NCI-H1417 (cell line): ENCODE measurements around the gene IL18R1.
"Not testable (repeated sequence)": the region's sequence is repeated elsewhere in the genome, so short reads cannot be mapped to it uniquely, and the experiment has no call there.

ENCODE experiments used
- DNase-seq, 3 experiments: peaks; one replicate each; lab custom pipeline; 2025; lab: John Stamatoyannopoulos, UW

IL18R1 gene

DNA sequence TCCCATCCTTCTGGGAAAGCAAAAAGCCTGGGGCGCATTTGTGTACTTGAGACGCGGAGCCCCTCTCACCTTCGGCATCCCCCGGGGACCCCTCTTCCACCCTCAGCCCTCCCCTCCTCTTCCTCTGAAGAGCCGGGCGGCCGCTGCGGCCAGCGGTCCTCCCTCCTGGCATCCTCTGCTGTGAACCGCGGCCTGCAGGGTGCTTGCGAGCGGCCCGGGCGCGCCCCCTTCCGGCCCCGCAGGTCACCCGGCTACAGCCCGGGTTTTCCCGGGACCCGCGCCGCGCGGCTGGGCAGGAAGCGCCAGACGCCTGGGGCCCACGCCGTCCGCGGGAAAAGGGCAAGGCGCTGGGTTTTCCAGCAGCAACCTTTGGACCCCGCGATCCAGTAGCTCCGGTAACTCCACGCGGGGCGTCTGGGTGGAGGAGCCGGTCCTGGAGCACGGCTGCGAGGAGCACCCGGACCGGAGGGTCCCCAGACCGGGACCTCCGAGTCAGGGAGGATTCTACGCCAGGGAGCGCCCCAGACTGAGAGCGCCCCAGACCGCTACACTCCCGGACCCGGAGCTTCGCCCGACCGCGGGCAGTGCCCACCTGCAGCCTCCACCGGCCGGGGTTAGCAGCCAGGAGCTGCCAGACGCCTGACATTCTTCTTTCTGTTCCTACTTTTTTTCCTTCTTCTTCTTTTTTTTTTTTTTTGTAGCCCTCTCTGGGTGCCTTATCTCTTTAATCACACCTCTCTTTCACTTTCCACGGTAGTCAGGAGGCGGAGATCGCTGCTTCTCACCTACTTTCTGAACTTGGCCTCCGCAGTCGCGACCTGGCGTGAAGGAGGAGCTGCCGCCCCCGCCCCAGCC lies at the start of gene IL18R1:
Gene IL18R1, plus strand, starts transcription at position 271 of the 855 bp plus-strand sequence. CDS start 6,865 bp downstream, outside the sequence.
- peak in 2 of 3 experiments; percentile 38 to 48 for DNase-seq

- DNase-seq = no peak
Measured at GRCh38 chr2:102306125-102306524, 49.5 kb upstream of the IL18R1 start.

DNA sequence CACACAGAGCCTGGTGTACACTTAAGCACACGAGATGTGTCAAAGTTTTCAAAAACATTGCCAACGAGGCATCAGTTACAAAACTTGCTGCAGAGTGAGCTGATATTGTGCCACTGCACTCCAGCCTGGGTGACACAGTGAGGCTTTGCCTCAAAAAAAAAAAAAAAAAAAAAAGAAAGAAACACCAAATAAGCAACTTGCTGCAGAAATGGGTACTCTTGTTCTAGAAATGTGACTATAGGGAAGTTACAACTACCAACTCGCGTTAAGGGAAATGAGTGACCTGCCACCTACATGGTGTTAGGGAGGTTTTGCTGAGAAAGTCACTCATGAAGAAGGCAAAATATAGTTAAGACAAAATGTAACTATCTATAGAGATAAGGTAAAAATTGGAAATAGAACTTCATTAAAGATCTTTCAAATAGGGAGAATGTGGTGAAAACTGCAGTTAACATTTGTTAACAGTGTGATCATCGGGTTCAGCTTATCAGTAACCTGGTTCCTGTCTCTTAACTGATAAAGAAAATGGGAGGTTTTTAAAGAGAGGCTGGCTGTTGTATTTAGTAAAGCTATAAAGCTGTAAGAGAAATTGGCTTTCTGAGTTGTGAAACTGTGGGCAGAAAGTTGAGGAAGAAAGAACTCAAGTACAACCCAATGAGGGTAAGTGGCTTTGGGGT lies 44.5 kb upstream of the IL18R1 start, which contains the start of gene IL1RL1:
Gene IL1RL1, plus strand, starts transcription at position 600 of the 677 bp plus-strand sequence. CDS start 26,702 bp downstream, outside the sequence.
- no peak for DNase-seq

DNA sequence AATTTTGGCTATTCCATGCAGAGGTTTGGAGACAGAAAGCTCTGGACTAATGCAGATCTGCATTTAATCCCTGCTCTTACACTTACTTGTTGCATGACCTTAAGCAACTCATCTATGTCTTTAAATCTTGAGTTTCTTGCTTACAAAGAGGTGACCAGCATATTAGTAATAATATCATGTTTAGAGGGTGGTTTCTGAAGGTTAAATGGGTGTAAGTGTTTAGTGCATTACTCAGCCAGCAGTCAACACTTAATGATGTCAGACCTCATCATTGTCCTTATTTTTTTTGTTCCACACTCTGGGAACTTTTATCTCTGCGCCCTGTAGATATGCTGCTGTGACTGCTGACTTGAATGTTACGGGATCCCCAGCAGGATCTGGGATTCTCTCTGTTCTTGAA lies 42.6 kb upstream of the IL18R1 start:
- no peak for DNase-seq

DNA sequence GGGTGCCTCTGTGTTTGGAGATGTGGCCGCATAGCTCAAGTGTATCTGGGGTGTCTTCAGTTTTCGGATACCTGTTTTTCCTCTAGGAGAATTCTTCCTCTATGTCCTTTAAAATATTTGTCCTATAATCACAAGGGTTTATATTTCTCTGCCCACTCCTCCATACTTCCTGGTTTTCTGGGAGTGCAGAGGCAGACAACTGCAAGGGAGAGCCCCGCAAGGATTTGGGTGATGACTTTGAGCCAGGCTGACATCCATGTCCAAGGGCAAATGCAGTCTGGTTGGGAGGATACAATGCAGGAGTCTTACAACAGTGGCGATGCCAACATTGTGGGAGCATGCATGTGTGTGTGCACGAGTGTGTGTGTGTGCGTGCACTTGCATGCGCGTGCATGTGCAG lies 42.1 kb upstream of the IL18R1 start:
- DNase-seq = no peak

- no peak for DNase-seq
Measured at GRCh38 chr2:102313950-102314349, 41.6 kb upstream of the IL18R1 start.

DNA sequence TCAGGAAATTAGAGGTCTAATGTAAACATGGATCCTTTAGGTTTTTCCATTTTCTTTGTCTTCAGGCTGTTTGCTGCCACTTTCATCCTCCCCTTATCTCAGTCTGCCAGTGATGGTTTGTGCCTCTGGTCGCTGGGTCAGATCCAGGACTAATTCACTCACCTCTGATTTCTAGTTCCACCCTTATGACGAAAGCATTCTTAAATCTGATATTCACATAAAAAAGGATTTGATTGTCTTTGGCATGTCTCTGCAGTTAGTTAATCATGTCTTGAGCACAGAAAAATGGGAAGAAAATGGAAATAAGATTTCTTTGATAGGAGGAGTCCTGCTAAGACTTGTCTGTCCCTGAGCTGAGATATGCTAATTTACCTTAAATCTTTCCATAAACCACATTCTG lies 39.7 kb upstream of the IL18R1 start:
- DNase-seq = no peak

DNA sequence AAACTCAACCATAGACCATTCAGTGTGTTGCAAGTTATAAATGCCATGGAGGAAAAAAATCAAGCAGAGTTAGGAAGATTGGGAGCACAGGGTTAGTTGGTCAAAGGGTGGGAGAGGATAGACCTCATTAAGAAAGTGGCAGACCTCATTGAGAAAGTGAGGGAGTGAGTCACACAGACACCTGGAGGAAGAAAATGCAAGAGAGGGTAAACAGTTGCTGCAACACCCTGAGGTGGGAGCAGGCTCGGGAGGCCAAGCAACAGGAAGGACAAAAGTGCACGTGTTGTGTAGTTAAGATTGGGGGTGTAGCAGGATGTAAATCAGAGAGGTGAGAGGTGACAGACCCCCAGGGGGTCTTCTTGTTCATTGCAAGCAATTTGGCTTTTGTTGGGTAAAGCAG lies 37.9 kb upstream of the IL18R1 start:
- no peak for DNase-seq

DNA sequence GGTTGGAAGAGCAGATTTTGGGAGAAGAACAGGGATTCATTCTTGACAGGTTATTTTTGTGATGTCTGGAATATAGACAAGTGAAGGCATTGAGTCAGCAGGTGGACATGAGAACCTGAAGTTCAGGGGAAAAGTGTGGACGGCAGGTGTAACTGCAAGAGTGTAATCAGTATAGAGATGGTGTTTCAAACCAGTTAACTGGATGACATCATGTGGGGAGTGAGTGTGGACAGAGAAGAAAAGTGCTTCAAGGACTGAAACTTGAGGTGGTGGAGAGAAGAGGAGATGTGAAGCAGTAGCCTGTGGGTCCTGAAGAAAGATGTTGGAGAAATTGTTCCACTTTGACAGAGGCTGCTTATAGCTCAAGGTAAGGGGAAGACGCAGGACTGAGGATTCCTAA lies 37.2 kb upstream of the IL18R1 start:
- DNase-seq = no peak

GRCh38 chr2:102321941-102322719 lies 33.5 kb upstream of the IL18R1 start:
- DNase-seq = no peak

DNA sequence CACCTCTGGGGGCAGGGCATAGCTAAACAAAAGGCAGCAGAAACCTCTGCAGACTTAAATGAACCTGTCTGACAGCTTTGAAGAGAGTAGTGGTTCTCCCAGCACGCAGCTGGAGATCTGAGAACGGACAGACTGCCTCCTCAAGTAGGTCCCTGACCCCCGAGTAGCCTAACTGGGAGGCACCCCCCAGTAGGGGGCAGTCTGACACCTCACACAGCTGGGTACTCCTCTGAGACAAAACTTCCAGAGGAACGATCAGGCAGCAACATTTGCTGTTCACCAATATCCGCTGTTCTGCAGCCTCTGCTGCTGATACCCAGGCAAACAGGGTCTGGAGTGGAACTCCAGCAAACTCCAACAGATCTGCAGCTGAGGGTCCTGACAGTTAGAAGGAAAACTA lies 30.7 kb upstream of the IL18R1 start:
- DNase-seq = not testable (repeated sequence)

DNA sequence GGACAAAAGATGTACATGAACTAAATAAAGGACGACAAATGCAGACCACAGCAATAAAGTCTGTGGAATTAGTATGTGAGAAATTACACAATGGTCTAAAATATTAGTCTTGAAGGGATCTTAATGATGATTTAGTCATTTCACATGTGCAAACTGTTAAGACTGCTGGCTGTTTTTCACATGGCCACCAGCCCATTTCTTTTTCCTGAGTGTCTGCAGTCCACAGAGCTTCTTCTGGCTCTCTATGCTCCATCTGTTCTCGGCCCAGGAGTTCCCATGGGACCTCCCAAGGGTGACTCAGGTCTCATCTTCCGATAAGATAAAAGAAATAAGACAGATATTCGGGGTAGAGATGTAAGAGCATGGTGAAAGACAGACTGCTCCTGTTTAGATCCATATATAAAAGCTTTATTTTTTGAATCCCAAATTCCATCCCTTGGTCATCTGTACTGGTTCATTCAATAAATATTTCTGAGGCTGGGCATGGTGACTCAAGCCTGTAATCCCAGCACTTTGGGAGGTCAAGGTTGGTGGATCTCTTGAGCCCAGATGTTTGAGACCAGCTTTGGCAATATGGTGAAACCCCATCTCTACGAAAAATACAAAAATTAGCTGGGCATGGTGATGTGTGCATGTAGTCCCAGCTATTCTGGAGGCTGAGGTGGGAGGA lies 24.1 kb upstream of the IL18R1 start:
- DNase-seq = no peak

DNA sequence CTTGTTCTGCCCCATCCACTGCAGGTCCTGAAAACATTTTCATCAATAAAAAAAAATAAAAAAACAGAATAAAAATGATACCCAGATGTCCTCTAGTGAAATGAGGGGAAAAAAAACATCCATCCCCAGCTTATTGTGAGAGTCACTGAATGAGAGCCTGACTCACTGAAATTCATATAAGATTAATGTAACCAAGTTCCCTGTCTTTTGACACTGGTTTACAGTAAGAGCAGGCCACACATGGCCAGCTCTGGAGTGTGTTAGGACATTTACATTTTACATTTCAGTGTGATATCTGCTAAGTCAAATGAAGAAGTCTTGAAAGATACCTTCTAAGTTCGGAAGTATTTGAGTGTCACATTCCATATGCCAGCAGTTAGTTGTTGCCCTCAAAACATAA lies 21.1 kb upstream of the IL18R1 start:
- DNase-seq = no peak

- no peak for DNase-seq
Measured at GRCh38 chr2:102335871-102336366, 19.7 kb upstream of the IL18R1 start.

DNA sequence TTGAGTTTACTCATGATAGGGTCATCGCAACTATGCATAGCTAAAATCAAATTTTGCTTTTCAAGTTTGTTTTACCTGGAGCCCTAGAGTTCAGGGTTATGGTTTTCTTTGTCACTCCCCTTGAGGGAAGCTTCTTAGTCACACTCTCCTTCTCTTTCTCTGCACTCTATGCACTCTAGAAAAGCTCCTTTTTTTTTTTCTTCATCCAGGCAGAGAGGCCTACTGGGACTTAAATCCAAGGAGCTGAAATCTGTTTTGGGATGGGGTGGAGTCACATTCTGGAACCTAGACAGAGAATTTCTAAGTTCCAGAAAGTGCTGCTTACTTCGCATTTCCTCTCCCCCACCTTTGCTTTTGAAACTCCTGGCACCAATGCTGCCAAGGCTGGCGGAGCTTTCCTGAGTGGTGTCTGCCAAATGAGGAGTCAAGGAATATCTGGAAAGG lies 19.1 kb upstream of the IL18R1 start:
- no peak for DNase-seq

GRCh38 chr2:102337012-102337411 lies 18.6 kb upstream of the IL18R1 start:
- DNase-seq = no peak

- DNase-seq = no peak
Measured at GRCh38 chr2:102337481-102338386, 17.9 kb upstream of the IL18R1 start.

DNA sequence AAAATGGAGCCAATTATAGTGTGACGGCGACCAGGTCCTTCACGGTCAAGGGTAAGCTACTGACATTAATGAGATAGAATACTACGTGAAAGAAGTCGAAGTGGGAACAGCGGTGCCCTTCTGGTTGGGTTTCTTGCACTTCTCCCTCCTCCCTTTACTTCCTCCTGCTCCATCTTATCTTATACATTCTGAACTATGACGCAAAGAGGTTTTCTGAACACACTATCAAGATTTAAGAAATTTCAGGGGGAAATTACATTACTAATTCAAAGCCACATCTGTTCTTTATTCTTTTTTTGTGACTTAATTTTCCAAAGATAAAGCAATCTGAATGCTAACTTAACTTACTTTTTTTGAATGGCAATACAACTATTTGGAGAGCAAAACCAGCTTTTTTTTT lies 14.8 kb upstream of the IL18R1 start:
- DNase-seq = no peak

GRCh38 chr2:102342888-102343287 lies 12.7 kb upstream of the IL18R1 start:
- no peak for DNase-seq

GRCh38 chr2:102344397-102344796 lies 11.2 kb upstream of the IL18R1 start:
- no peak for DNase-seq
